Umbilical cord (tissue), 2 donors: ENCODE measurements around the gene BRWD1. TPM values are rescaled to one million over a fixed set of nuclear protein-coding genes. Genes with fewer than 3 reads are reported as not detected.
A peak's percentile ranks its signal among the peaks of the same experiment; 100 is the strongest.
"Not testable (repeated sequence)": the region's sequence is repeated elsewhere in the genome, so short reads cannot be mapped to it uniquely, and the experiment has no call there.

Source experiments
- DNase-seq: peaks from one replicate; pipeline ENCODE4 v3.0.0-alpha.2; 2015; ENCODE audit warnings: low spot score
- total RNA-seq: library from RNA; depleted of rRNA; stranded (reverse); fragments of >200 nt; gene quantifications from one replicate; pipeline ENCODE4 v1.2.3, GENCODE V29; 2014; ENCODE audit warnings: low replicate concordance; ENCODE audit not compliant: insufficient read depth

The BRWD1 gene
- total RNA-seq, 1 donor from 2014 or later = 97.0 TPM

DNA sequence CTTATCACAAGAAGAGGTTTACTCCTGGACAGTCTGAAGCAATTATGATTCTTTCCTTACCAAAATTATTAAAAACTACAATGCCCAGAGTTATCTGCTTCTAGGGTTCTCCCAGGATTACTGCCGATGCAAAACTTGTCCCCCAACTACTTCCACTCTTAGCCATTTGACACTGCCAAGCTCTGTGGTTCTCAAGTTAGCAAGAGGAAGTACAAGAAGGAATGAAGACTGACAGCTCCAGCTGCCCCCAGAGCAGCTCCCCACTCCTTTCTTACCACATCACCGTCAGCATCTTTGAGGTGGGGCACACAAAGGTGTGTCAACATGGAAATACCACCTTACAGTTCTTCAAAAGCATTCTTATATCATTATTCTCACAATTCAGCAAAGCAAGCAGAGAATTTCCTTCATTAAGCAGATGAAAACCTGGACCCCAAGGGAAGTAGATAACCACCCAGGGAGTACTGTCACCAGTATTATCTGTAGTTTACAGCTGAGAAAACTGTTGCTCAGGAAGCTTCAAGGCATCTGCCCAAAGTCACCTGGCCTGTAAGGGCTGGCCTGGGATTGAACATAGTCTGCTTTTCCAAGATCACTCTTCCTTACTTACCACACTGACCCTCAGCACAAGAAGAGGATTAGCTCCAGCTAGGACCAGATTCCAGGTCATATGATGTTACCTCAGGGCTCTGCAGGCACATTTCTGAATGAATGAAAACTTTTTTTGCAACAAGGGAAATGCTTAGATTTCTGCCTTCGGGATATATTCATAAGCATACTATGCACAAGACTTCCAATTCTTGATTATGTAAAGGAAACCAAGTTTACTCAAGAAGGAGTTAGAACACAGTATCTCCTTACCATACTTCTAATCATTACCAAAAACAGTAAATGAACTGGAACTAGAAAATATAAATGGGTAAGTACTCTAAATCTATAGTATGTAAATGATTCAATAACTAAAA is 139.4 kb downstream of the BRWD1 start:
- no peak for DNase-seq

GRCh38 chr21:39169906-39170305 is 143.5 kb downstream of the BRWD1 start:
- DNase-seq = no peak

- no peak for DNase-seq
These were observed 144.6 kb downstream of the BRWD1 start for GRCh38 chr21:39168800-39169199.

DNA sequence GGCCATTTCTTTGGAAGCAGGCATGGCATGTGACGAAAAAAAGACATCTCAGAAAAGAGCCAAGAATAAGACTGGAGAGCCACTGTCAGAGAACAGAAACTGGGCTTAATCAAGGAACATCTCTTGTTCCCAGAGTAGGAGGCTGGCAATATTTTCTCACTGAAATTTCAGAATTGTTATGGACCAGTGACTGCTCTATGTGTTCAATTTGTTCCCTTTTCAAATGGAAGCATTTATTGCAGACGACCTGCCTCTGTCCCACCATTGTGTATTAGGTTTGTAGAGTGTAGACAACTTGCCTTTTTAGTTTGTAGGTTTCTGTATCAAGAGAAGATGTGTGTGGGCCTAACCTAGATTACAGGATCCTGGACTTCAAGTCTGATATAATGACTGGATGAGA is 148.9 kb downstream of the BRWD1 start:
- no peak for DNase-seq

- no peak for DNase-seq
These were observed 152.4 kb downstream of the BRWD1 start for GRCh38 chr21:39161064-39161463.

DNA sequence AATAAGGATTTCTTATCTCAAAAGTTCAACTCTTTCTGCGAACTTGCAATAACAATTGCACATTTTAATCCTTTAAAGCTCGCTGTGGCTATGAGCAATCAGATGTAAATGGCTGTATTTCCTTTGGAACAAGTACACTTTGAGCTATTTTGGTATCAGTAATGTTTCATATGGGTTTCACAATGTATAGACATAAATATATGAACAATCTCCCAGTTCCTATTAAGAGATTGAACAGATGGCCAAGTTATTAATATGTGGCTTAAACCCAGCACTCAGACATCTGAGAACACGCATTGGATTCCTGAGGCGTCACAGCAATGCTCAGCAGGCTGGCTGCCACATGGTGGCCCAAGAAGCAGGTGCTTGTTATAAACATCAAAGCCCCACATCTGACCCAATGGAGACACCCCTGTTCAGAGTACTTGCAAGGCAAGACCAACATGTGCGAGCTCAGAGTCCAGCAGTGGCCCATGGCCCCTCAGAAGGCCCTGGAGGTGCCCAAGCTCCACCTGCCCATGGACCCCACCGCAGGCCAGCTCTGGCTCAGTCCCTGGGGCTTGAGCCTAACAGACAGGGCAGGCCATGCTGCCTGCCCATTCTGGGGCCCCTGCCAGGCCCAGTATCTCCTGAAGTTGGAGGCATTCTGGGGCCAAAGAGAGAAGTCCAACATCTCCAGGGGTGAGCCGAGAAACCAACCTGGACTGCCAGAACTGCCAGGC is 153.9 kb downstream of the BRWD1 start:
- peak; percentile 47 for DNase-seq

DNA sequence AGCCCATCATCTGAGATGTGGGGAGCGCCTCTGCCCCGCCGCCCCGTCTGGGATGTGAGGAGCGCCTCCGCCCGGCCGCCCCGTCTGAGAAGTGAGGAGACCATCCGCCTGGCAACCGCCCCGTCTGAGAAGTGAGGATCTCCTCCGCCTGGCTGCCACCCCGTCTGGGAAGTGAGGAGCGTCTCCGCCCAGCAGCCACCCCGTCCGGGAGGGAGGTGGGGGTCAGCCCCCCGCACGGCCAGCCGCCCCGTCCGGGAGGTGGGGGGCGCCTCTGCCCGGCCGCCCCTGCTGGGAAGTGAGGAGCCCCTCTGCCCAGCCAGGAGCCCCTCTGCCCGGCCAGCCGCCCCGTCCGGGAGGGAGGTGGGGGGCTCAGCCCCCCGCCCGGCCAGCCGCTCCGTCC is 156.2 kb downstream of the BRWD1 start:
- DNase-seq = not testable (repeated sequence)

DNA sequence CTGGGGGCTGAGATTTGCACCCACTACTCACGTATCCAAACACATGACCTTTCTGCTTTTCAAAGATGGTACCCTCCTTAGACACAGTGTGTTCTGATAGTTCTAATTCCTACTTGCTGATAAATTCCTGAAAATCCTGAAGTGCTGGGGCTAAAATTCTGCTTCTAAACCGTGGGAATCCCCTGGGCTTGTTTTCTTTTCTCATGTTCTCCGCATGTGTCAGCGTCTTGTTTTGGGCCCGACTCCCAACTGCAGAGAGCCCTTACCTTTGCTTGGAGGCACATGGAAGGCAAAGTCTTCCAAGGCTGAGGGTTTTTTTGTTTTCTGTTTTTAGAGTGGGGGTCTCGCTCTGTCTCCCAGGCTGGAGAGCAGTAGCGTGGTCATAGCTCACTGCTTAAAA is 157.4 kb downstream of the BRWD1 start:
- no peak for DNase-seq

DNA sequence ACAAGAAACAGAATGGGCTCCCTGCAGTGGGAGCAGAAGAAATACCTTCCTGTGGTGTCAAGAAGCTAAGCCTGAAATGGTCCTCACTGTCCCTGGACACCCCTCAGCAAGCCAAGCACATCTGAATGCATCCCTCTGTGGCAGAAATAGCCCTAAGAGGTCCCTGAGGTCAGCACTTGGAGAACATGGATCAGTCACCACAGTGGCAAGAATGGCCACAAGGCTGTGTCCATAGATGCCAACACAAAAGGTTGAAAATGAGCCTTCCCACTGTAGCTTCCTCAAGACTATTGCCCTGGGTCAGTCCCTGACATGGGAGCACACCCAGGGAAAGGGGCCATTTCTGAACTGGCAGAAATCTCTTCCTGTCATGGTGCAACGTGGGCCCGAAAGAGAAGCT is 157.9 kb downstream of the BRWD1 start:
- DNase-seq = no peak

DNA sequence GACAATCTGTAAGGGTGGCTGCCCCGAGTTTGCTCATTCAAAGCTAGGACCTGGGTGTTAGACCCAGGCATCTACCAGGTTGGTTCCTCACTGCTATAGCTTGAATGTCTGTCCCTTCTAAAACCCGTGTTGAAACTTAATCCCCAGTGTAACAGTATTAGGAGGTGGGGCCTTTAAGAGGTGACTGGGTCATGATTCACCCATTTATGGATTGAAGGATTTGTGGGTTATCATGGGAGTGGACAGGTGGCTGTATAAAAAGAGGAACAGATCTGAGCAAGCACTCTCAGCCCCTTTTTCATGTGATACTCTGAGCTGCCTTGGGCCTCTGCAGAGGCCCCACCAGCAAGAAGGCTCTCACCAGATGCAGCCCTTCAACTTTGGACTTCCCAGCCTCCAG is 159.6 kb downstream of the BRWD1 start:
- no peak for DNase-seq

- DNase-seq = no peak
These were observed 160.1 kb downstream of the BRWD1 start for GRCh38 chr21:39153373-39153772.

- peak; percentile 69 for DNase-seq
These were observed 161.2 kb downstream of the BRWD1 start for GRCh38 chr21:39152271-39152670.

GRCh38 chr21:39150877-39151276 is 162.6 kb downstream of the BRWD1 start:
- no peak for DNase-seq

DNA sequence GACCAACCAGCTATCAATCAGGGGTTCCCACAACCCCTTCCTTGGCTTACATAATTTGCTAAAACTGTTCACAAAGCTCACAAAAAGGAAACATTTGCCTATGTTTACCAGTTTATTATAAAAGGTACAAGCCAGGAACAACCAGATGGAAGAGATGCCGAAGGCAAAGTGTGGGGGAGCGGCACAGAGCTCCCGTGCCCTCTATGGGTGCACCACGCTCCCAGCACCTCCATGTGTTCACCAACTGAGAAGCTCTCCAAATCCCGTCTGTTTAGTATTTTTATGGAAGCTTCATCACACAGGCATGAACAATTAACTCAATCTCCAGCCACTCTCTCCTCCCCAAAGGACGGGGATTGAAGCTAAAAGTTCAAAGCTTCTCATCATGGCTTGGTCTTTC is 163.1 kb downstream of the BRWD1 start:
- no peak for DNase-seq

DNA sequence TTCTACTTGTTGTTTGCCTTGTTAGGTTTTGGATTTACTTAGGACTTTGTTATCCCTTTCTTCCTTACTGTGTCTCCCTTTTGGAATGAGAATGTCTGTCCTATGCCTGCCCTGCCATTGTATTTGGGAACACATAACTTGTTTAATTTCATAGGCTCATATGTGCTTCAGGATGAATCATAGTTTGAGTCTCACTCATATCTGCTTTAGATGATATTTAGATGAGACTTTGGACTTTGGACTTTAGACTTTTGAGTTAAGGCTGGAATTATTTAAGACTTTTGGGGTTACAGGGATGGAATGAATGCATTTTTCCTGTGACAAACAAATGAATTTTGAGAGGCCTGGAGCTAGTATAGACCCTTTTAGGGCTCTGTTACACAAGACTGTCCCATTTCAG is 163.6 kb downstream of the BRWD1 start:
- DNase-seq = no peak

GRCh38 chr21:39148975-39149374 is 164.5 kb downstream of the BRWD1 start:
- no peak for DNase-seq

GRCh38 chr21:39144191-39144590 is 169.2 kb downstream of the BRWD1 start:
- no peak for DNase-seq

DNA sequence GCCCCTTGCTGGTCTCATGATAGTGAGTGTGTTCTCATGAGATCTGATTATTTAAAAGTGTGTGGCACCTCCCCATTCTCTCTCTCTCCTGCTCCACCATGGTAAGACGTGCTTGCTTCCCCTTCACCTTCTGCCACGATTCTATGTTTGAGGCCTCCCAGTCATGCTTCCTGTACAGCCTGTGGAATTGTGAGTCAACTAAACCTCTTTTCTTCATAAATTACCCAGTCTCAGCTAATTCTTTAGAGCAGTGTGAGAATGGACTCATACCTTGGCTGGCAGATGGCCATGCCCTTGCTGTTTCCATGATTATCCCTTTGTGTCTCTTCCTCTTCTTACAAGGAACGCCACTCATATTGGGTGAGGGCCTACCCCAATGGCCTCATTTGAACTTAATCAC is 170.5 kb downstream of the BRWD1 start:
- no peak for DNase-seq

DNA sequence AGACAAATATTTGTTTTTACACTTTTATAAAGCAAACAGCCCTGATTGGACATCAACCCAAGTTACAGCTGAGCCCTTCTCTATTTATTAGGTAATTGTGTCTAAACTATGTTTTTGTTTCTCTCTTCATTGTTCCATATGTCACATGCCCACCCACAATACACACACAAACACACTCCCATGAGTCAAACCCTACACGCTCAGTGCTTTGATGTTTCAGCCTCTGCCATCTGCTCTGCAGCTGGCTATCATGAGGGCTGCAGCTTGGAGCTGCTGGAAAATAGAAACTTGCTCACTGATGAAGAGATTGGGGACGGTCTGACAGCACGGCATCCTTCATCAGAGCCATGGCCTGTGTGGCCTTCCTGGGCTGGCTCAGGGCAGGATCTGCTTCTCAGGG is 171.9 kb downstream of the BRWD1 start:
- DNase-seq = peak; percentile 46

DNA sequence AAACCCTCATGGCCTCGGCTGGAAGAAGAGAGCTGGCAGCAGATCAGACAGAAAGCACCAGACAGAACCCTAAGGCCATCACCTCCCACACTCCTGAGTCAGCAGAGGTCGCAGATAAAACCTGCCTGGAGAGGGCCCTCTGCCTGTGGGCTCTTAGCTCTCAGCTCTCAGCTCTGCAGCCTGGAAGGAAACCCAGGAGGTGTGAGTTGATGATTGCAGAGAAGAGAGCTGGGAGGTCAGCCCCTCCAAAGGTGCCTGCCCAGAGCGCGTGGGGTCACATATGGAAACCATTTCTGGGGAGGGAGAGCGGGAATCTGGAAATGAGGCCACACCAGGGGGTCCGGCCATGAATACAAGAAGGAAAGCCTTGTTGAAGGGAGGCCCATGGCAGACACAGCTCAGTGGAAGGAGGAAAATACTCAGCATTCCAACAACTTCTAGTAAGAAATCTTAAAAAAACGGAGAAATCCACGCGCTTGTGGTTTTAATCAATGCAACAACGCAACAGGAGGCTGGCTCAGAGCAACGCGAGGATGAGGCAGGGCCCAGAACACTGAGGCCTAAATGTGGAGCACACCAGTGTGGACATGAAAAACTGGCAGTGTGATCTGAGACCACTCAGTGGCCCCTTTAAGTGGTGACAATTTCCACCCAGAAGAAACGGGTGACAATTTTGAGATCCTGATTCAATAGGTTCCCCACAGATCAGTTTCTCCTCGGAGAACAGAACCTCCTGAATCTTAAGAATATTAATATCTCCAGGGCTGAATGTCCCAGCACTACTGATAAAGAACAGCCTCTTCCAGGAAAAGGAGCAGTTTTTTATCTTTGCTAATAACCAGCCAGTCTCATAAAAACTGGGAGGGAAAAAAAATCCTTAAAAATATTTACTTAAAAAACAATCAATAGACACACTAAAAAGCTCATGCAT is 175.9 kb downstream of the BRWD1 start:
- peak; percentile 93 for DNase-seq

DNA sequence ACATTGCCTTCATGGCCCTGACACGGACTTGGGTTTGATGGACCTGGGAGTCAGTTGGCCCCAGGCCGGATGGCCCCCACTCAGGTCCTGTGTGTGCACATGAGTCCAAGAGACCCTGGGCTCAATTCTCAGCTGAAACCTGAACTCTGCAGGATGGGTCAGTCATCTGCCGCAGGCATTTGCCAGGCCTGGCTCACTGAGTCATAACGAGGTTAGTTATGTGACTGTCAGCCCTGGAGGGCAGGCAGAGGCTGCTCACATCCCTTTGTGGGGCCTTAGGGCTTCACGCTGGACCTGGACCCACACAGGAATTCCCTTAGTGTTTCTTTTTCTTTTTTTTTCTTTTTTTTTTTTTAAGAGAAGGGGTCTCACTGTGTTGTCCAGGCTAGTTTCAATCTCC is 176.7 kb downstream of the BRWD1 start:
- DNase-seq = no peak

GRCh38 chr21:39136138-39136537 is 177.3 kb downstream of the BRWD1 start:
- peak; percentile 40 for DNase-seq
